Limb (tissue), 2 donors: ENCODE results near the gene SPAST.
"Not testable (repeated sequence)": the region's sequence is repeated elsewhere in the genome, so short reads cannot be mapped to it uniquely, and the experiment has no call there.

ENCODE experiments used
- DNase-seq, 2 donors: peaks; one replicate each; pipeline ENCODE4 v3.0.0-alpha.2; 2016; ENCODE audit errors: extremely low spot score in 2 of 2

Gene SPAST

DNA sequence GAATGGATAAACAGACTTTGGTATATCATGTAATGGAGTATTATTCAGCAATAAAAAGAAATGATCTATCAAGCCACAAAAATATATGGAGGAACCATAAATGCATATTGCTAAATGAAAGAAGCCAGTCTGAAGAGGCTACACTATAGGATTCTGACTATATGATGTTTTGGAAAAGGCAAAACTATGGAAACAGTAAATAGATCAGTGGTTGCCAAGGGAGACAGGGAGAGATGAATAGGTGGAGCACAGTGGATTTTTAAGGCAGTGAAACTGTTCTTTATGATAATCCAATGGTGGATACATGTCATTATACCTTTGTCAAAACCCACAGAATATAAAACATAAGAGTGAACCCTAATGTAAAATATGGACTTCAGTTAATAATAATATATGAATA, 61.3 kb downstream of the SPAST start:
- DNase-seq: no peak

DNA sequence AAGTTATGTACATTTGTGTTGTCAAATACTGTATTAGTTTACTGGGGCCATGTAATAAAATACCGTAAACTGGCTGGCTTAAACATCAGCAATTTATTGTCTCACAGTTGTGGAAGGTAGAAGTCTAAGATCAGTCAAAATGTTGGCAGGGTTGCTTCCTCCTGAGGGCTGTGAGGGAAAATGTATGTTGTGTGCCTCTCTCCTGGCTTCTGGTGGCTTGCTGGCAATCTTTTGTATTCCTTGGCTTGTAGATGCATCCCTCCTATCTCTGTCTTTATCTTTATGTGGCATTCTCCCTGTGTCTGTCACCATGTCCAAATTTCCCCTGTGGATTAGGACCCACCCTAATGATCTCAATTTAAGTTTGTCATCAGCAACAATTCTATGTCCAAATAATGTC, 65.3 kb downstream of the SPAST start:
- DNase-seq: no peak

GRCh38 chr2:32129086-32129485, 65.7 kb downstream of the SPAST start:
- DNase-seq: no peak

GRCh38 chr2:32135409-32135808, 72.1 kb downstream of the SPAST start:
- no peak for DNase-seq

DNA sequence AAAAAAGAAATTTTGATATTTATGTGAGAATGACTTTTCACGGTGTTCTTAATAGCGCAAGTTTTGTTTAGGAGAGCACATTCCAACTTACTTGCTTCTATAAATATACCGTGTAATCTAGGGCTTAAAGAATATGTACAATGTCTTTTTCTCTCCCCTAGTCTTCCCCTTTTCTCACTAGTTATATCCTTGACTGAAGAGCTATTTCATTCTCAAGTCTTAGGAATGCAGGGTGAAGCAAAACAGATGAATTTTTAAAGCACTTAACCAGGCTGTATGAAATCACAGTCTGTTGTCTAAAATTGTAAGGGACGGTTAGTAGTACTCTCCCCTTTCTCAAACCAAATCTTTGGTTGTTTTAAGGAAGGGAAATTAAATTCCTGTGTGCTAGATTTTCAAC, 72.7 kb downstream of the SPAST start:
- DNase-seq: peak in 1 of 2 donors; percentile 20

DNA sequence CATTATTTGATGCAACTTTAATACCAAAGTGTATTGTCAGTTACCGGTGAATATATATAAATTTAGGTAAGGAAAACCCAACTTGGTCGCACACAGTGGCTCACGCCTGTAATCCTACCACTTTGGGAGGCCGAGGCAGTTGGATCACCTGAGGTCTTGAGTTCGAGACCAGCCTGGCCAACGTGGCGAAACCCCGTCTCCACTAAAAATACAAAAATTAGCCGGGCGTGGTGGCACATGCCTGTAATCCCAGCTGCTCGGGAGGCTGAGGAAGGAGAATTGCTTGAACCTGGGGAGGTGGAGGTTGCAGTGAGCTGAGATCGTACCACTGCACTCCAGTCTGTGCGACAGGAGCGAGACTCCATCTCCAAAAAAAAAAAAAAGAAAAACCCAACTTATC, 88.2 kb downstream of the SPAST start:
- DNase-seq: not testable (repeated sequence)

GRCh38 chr2:32159678-32160077, 96.3 kb downstream of the SPAST start:
- no peak for DNase-seq

GRCh38 chr2:32161296-32161695, 97.9 kb downstream of the SPAST start:
- no peak for DNase-seq

DNA sequence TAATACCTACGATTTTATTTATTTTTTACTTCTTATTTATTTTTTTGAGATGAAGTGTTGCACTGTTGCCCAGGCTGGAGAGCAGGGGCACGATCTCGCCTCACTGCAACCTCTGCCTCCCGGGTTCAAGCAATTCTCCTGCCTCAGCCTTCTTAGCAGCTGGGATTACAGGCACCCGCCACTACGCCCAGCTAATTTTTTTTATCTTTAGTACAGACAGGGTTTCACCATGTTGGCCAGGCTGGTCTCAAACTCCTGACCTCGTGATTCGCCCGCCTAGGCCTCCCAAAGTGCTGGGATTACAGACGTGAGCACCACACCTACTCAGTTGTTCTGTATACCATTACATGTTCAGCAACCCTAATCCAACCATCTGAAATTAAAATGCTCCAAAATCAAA, 100.9 kb downstream of the SPAST start:
- not testable (repeated sequence) for DNase-seq

- not testable (repeated sequence) for DNase-seq
Measured at GRCh38 chr2:32165027-32165347, 101.6 kb downstream of the SPAST start.

- no peak for DNase-seq
Measured at GRCh38 chr2:32166115-32166574, 102.8 kb downstream of the SPAST start.

DNA sequence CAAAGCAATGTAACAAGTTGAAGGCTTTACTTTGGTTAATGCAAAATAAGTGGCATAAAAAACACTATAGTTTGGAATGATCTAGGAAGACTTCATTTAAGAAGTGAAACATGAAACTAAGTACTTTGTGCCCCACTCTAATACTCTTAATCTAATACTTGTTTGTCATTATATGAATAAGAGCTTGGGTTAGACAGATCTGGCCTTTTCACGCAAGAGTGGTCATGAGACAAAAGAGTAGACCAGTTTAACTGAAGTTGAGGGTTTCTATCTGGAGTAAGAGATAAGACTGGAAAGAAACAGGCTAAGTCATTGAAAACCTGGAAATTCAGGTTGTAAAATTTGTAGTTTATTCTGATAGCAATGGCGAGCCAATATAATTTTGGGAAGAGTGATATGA, 105.2 kb downstream of the SPAST start:
- no peak for DNase-seq

- DNase-seq: no peak
Measured at GRCh38 chr2:32172870-32173269, 109.5 kb downstream of the SPAST start.

- no peak for DNase-seq
Measured at GRCh38 chr2:32182667-32183066, 119.3 kb downstream of the SPAST start.

- no peak for DNase-seq
Measured at GRCh38 chr2:32189011-32189410, 125.7 kb downstream of the SPAST start.

- DNase-seq: no peak
Measured at GRCh38 chr2:32192418-32192817, 129.1 kb downstream of the SPAST start.

GRCh38 chr2:32200814-32201213, 137.5 kb downstream of the SPAST start:
- no peak for DNase-seq

GRCh38 chr2:32203428-32203827, 140.1 kb downstream of the SPAST start:
- DNase-seq: not testable (repeated sequence)
